B cell (primary cell): ENCODE data around the gene TBX10.

Source experiments
- CTCF ChIP-seq: fragments of 200-600 bp; IDR thresholded peaks from one replicate; pipeline ENCODE4 v1.8.0; 2022; ENCODE audit warnings: antibody characterized with exemption, mild to moderate bottlenecking
- EZH2 ChIP-seq: IDR thresholded peaks from 2 replicates; pipeline ENCODE4 v1.6.1; 2012; ENCODE audit warnings: borderline replicate concordance, low read depth, mild to moderate bottlenecking, moderate library complexity, low read length; ENCODE audit not compliant: insufficient read depth, poor library complexity, severe bottlenecking

GRCh38 chr11:67638535-67639437 is 777 bp downstream of the TBX10 start:
- TF ChIP-seq CTCF (no peak), EZH2 (no peak)
